NK-92 (cell line): ENCODE results near the gene NIPSNAP2.
"Not testable (repeated sequence)": the region's sequence is repeated elsewhere in the genome, so short reads cannot be mapped to it uniquely, and the experiment has no call there.

Experiments
- DNase-seq: peaks from one replicate; lab custom pipeline; 2025; ENCODE audit not compliant: unreplicated experiment; lab: John Stamatoyannopoulos, UW

Gene NIPSNAP2

GRCh38 chr7:55975988-55976633 lies 11.7 kb downstream of the NIPSNAP2 start:
- DNase-seq: no peak

DNA sequence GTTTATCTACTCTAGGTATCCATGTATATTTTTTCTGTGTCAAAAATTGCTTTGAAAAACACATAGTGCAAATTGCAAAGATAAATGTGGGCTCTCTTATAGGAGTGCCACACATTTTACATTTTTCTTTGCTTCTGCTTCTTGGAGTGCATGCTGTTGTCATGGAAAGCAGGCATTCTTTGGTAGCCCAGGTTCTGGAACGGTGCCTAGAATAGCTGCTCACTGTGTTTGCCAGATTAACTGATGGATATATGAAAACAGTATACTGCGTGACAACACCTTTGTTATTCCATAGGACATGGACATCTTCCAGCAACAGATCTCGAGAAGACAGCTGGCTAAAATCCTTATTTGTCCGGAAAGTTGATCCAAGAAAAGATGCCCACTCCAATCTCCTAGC lies 13.4 kb downstream of the NIPSNAP2 start:
- no peak for DNase-seq

GRCh38 chr7:55980266-55980665 lies 15.9 kb downstream of the NIPSNAP2 start:
- no peak for DNase-seq

- DNase-seq: no peak
Measured at GRCh38 chr7:55983537-55983936, 19.2 kb downstream of the NIPSNAP2 start.

GRCh38 chr7:55992346-55992745 lies 28.0 kb downstream of the NIPSNAP2 start:
- DNase-seq: no peak

- DNase-seq: no peak
Measured at GRCh38 chr7:55996856-55997500, 32.6 kb downstream of the NIPSNAP2 start.

GRCh38 chr7:56003749-56004148 lies 39.4 kb downstream of the NIPSNAP2 start:
- DNase-seq: no peak

GRCh38 chr7:56007167-56007652 lies 42.8 kb downstream of the NIPSNAP2 start:
- DNase-seq: no peak

DNA sequence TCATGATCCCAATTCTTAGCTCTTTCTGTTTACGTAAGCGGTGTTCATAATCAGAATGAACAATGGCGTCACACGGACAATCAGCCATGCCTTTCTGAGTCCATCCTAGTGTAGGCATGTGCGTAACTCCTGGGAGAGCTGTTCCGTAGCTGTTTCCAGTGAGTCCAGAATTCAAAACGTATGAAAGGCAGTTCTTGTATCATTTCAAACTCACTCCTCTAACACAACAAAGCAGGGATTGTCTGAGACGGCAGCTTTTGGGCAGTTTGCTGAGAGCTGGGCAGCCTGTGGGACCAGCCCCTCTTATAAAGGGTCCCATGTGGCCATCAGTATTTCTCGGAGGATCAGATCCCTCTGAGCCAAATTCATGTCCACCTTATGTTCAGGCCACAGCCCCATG lies 43.5 kb downstream of the NIPSNAP2 start:
- no peak for DNase-seq

DNA sequence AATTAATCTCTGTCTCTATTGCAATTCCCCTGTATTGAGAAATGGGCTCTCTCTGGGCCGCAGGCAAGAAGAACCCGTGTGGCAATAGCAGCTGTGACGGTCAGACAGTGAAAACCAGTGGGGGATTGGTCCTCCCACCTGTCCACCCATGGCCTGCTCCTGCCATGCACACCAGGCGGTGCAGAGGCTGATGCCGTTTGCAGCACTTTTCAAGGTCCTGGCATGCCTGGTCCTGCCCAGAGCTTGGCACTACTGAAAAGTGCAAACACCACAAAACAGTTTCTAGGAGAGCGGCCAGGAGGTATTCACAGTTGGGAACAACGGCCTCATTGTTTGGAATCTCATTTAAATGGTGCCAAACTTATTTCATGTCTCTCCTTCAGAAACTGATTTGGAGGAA lies 45.3 kb downstream of the NIPSNAP2 start:
- no peak for DNase-seq

DNA sequence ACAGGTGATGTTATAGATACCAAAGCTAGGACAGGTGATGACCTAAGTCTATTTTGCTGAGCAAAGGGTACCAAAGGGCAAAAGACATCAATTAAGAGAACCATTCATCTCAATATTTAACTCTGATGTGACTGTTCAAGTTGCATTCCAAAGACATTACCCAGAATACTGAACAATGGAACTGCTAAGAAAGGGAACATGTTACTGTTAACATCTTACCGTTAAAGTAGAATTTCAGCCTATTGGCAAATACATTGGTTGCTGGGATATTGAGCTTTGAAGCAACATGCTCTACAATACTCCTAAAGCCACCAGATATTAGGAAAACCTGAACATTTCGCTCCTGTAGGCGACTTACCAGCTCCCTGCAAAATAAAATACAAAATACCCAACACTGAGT lies 52.6 kb downstream of the NIPSNAP2 start:
- DNase-seq: not testable (repeated sequence)

DNA sequence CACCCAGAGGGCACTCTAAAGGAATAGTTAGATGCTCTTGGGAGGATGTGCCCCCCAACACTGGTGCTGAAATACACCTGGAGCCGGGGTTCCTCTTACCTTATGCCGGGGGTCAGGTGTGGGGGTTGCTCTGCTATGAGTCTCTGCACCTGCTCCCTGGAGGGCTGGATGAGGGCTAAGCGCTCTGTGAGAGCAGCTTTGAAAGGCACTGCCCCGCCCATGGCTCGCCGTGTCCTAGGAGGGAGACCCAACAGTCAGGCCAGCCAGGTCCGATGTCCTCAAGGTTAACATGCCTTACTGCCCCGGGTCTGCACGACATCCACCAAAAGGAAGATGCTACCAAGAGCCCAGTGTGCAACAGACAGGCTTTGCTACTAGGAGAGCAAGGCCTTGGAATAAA lies 55.1 kb downstream of the NIPSNAP2 start:
- no peak for DNase-seq

DNA sequence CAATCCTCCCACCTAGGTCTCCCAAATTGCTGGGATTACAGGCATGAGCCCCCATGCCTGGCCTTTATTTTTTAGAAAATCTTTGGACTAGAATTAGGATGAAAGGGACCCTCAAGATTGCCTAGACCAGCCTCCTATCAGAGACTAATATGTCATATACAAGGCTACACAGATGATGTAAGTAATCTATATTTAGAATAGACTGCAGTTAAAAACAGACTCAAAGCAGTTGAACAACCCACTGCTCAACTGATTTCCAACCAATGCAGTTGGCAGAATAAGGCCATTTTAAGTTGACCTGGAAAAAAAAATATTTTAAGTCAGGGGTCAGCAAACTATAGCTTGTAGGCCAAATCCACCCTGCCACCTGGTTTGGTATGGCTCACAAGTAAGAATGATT lies 59.1 kb downstream of the NIPSNAP2 start:
- DNase-seq: no peak

- DNase-seq: no peak
Measured at GRCh38 chr7:56026538-56026937, 62.2 kb downstream of the NIPSNAP2 start.

GRCh38 chr7:56028942-56029630 lies 64.7 kb downstream of the NIPSNAP2 start:
- no peak for DNase-seq

DNA sequence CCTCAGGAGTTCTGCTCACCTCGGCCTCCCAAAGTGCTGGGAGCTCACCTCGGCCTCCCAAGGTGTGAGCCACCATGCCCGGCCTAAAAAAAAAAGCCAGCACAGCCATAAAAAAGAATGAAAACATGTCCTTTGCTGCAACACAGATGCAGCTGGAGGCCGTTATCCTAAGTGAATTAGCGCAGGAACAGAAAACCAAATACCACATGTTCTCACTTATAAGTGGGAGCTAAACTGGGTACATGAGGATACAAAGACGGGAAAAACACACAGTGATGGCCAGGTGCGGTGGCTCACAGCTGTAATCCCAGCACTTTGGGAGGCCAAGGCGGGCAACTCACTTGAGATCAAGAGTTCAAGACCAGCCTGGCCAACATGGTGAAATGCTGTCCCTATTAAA lies 66.0 kb downstream of the NIPSNAP2 start:
- DNase-seq: no peak

GRCh38 chr7:56031556-56031955 lies 67.2 kb downstream of the NIPSNAP2 start:
- DNase-seq: not testable (repeated sequence)

GRCh38 chr7:56032578-56032977 lies 68.2 kb downstream of the NIPSNAP2 start:
- not testable (repeated sequence) for DNase-seq

GRCh38 chr7:56033671-56034432 lies 69.5 kb downstream of the NIPSNAP2 start:
- no peak for DNase-seq

- DNase-seq: no peak
Measured at GRCh38 chr7:56040730-56041129, 76.3 kb downstream of the NIPSNAP2 start.

GRCh38 chr7:56045758-56046157 lies 81.4 kb downstream of the NIPSNAP2 start:
- DNase-seq: not testable (repeated sequence)
